ENCODE data around the gene GLCE.
A peak's percentile ranks its signal among the peaks of the same experiment; 100 is the strongest.
"Not testable (repeated sequence)": the region's sequence is repeated elsewhere in the genome, so short reads cannot be mapped to it uniquely, and the experiment has no call there.

Gene GLCE

DNA sequence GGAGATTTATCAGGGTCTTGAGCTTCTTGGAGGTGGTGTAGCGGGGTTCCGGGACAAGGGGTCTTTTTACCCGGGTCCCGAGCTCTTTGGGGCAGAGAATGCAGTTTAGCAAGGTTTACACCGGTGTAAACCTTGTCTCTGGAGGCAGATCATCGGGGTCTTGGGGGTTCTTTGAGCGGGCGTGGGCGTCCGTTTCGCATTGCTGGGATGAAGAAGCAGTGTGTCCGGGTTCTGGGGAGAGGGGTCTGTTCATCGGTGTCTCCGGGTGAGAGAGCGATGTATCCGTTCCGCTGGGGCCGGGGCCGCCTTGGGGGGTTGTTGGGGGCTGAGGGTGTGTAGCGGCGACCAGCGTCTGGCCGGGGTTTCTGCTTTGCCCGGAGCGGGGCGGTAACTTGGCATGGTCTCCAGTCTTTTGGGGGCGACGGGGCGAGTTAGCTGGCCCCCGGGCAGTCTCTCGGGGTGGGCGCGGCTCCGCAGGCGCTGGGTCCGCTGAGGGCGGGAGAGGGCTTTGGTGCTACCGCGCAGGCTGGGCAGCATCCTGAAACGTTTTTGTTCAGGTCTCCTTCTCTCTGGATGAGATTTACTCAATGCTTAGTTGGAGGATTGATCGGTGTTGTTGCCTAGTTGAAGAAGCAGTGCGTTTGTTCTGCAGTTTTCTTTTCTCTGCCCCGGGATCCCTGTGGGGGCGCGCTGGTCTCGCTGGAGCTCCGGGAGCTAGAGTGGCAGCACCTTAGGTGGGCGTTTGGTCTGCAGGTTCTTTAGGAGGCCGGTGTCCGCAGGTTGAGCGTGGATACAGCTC is 843 bp downstream of the GLCE start:
- DNase-seq: no peak

DNA sequence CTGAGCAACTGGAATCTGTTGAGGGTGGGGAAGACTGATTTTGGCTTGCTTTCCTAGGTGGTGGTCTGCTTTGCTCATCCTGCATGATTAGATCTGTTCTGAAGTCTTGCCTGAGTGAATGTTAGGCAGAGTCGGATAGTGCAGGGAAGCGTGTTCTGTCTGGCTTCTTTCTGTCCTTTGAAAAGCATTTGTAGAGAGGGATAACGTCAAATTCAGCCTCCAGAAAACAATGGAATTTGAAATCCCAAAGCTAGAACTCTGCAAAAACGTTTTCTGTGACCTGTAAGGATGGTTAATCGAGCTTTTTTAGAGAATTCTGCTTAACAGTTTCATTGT is 1.4 kb downstream of the GLCE start:
- no peak for DNase-seq

GRCh38 chr15:69163141-69163669 is 2.8 kb downstream of the GLCE start:
- DNase-seq: no peak

DNA sequence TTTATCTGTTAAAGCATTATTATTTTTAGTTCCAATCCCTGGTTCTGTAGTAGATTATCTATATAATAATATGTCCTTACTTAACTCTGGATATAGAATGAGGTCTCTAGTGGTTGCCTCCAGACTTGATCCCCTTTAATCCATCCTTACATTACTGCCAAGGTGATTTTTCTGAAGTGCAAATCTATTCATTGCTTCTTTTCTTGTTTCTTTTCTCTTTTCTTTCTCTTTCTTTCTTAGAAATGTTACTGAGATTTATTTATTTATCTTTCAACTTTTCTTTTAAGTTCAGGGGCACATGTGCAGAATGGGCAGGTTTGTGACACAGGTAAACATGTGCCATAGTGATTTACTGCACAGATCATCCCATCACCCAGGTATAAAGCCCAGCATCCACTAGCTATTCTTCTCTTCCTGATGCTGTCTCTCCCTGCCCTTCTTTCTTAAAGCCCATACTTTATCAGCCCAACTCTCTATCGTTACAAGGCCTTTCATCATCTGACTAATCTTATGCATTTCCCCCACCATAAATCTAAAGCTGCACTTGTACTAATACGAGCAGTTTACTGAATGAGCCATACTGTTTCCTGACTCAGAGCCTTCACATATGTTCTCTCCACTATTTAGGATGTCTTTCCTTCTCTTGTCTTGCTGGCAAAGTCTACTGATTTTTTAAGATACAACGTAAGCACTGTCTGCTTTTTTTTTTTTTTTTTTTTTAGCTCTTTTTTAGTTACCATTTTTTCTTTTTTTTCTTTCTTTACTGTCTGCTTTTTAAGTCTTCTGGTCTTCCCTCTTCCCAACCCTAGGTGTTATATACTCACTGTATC is 4.6 kb downstream of the GLCE start:
- no peak for DNase-seq

- DNase-seq: no peak
Observed at GRCh38 chr15:69165637-69166025, 5.2 kb downstream of the GLCE start.

DNA sequence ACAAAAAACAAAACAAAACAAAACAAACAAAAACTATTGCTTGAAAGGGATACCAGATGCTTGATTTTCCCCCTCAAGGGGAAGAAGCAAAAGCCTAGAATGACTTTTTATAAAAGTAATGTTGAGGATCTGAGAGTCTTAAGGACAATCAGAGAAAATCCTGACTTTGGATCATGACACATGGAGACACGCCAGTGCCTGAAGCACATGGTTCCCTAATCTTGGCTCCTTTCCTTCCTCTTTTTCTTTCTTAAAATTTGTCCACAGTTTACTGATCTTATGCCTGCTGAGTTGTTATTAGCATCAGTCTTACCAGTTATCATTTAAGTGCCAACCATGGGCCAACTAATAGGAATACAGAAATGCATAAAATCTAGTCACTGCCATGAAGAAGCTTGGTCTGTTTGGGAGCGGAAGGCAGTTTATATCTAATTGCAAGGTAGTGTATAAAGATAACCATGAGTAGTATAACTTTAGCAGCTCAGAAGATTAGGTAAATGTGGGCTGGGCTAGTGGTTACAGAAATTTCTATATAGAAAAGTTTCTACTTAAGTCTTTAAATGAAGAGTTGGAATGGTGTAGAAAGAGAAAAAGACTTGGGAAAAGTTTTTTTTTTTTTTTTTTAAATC is 6.9 kb downstream of the GLCE start:
- DNase-seq: peak; percentile 44 to 52

- DNase-seq: peak; percentile 24 to 38
Observed at GRCh38 chr15:69168361-69168760, 7.9 kb downstream of the GLCE start.

- not testable (repeated sequence) for DNase-seq
Observed at GRCh38 chr15:69169540-69169939, 9.1 kb downstream of the GLCE start.

DNA sequence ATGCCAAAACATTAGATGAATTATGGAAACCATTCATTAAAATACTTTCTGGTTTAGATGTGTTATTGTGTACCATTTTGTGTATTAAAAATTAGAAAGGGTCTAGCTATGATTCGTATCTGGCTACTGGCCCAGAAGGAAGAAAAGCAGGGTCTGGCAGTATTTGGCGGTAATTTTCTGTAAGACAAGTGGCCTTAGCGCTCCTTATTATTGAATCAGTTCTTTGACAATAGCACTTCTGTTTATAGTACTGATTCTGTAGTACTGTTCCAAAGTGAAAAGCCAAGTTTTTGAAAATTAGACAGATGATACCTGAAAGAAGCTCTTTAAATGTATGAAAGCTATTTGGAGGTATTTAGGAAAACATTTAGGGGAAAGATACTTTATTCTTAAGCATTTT is 10.2 kb downstream of the GLCE start:
- no peak for DNase-seq

DNA sequence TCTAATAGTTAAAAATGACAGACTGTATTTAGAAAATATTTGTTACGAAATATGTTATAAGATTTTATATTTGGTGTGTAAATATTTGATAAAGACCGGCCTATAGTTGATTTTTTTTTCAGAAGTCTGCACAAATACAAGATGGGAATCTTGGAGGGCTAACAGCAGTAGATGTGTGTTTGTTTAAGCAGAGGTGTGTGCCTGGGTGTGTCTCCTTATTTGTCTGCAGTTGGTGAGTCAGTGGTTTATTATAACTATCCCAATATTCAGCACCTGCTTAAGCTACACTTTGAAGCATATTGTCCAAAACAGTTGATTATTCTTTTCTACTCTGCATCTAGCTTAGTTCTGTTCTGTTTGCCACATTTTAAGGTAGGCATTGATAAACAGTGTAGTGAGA is 12.4 kb downstream of the GLCE start:
- no peak for DNase-seq

DNA sequence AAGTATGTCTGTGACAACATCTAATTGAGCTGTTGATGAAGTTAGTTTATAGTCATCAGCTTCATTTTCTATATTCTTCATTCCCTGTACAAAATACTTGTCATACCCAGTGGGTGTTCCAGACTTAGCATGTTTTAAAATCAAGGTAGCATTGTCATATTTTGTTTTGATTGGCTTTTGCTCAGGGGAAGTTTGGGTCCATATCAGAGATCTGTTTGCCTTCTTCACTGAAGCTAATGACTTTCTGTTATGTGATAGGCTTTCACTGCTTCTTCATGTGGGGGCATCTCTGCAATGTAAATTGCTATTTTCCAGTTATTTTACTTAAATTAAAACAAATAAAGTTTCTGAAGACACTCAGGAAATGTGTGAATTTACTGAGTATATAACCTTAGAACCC is 15.1 kb downstream of the GLCE start:
- no peak for DNase-seq

DNA sequence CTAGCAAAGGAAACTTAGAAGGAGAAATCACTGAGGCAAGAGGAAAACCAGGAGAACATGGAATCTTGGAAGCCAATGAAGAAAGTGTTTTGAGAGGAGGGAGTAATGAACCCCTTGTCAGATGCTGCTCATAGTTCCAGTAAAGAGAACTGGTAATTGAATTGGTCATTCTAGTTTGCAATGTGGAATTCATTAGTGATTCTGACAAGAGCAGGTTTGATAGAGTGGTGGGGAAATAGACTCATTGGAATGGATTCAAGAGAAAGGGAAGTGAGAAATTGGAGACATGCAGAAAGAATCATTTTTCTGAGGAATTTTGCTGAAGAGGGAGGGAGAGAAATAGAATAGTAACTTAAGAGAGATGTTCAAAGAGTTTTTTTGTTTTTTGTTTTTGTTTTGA is 21.0 kb downstream of the GLCE start:
- no peak for DNase-seq

GRCh38 chr15:69185216-69185615 is 24.8 kb downstream of the GLCE start:
- no peak for DNase-seq

- peak; percentile 15 to 44 for DNase-seq
Observed at GRCh38 chr15:69185706-69186105, 25.3 kb downstream of the GLCE start.

GRCh38 chr15:69189157-69189556 is 28.7 kb downstream of the GLCE start:
- DNase-seq: no peak

DNA sequence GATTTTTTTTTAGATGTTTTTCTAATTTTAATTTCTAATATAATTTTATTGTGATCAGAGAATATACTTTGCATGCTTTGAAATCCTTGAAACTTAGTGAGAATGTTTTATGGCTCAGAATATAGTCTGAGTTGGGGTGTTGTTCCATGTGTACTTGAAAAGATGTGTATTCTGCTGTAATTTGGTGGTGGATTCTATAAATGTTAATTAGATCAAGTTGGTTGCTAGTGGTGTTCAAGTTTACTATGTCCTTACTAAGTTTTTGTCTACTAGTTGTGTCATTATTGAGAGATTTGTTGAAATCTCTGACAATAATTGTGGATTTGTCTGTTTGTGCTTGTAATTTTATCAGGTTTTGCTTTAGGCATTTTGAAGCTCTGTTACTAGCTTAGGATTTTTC is 29.7 kb downstream of the GLCE start:
- no peak for DNase-seq

DNA sequence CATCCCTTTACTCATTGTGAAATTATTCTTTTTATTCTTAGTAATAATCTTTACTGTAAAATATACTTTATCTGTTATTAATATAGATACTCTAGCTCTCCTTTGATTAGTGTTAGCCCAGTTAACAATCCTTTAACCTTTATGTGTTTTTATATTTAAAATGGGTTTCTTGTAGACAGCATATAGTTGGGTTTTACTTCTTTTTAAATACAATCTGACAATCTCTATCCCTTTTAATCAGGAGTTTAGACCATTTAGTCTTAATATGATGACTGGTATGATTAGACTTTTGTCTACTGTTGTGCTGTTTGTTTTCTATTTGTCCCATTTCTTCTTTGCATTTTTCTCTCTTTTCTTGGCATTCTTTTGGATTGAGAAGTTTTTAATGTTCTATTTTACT is 30.1 kb downstream of the GLCE start:
- no peak for DNase-seq

DNA sequence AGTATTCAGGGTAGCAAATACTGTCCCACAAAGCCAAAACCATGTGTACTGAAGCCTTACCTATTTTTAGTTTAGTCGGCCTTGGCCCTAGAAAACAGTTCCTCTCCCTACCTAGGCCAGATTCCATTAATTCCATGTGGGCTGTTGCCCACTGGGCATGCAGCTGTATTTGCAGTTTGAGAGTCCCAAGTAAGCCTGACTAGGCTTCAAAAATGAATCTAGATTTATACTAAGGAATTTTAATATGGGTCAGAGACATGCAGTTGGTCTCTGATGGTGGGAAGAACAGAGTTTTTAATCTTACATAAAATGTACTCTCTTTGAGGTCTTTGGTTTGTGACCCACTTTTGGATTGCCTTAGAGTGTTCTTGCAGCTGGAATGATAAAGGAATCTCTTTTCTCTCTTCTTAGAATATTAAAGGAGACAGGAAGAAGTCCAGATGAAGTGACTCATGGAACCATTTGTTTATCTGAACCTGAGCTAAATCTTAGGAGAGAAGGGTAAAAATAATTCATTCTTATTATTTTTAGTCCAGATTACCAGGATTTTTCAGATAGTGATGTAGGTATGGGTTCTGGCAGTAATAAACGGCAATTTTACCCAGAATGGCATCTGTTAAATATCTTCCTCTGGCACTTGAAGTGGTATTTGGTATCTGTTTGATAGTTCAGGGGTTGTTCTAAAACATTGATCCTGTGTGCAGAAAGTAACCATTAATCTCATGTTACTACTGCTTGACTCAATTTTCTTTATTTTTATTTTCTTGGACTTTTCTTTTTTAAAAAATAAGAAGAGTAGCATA is 33.8 kb downstream of the GLCE start:
- DNase-seq: no peak

DNA sequence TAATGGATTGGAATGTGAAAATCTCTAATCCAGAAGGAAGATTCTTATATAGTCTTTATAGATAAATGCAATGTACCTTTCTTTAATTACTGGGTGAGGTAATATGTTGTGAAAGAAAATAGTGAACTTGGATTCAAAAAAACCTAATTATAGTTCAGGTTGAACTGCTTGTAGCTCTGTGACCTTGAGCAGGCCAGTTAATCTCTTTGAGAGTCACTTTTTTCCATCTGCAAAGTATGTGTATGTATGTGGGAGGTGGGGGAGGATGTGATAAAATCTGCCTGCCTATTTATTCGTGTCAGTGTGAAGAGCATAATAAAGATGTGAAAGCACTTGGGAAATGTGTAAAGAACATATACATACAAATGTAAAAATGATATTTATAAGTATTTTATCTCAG is 34.4 kb downstream of the GLCE start:
- no peak for DNase-seq

DNA sequence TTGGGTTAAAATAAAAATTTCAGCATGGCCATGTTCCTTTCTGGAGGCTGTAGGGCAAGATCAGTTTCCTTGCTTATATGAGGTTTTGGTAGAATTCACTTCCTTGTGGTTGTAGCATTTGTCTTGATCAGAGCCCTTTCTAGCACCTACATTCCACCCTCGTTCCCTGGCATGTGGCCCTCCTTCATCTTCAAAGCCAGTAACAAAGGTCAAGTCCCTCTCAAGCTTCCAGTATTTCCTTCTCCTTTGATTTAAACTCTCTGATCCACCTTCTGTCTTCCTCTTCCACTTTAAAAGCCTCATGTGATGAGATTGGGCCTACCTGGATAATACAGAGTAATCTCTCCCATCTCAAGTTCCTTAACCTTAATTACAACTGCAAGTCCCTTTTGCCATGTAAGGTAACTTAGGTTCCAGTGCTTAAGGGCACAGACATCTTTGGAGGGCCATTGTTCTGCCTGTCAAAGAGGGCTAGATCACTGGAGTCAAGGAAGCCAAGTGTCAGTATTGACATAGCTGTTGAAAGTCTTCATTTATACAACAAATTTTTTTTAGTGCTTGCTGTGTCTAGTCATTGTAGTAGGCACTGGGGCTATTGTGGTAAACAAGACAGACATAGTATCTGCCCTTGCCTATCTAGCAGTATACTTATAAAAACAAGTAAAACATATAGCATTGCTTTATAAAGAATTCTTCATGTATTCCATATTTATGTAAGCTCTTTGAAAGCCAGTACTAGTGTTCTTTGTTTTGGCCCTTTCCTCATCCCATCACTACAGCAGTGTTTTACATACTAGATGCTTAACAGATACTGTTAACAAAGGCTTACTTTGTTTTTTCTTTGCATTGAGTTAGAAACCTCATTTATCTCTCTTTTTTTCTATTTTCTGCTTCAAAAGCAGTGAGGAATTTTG is 40.7 kb downstream of the GLCE start:
- DNase-seq: no peak

- DNase-seq: no peak
Observed at GRCh38 chr15:69206079-69206478, 45.6 kb downstream of the GLCE start.

DNA sequence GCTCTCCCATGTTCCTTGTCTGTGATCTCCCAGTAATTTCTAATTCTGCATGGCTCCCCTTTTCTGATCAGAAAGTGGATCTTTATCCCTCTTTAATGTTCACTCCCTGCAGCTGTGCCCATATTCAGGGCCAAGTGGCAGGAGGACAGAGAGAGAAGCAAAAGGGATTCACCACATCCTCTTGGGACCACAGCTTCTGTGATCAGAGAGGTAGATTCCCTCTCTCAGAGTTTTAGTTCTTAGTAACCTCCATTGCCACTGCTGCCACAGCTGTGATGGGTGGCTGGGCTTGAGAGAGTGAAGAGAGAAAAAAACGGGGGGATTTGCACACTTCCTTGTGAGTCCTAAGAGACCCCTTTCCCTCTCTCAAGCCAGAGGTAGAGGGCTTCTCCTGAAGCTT is 49.2 kb downstream of the GLCE start:
- DNase-seq: no peak
